ENCODE results near the gene GADL1.
A peak's percentile ranks its signal among the peaks of the same experiment; 100 is the strongest.

GADL1 gene

GRCh38 chr3:30761374-30761773 is 133.1 kb downstream of the GADL1 start:
- no peak for DNase-seq (ENCODE audit: low read depth in 2 of 2)
- H3K4me3 ChIP-seq (replicated peaks in 1 of 2; ENCODE audit: low read depth in 2 of 2, low read length in 2 of 2) = no peak overlapping the region
- no peak for TF ChIP-seq CTCF (IDR thresholded peaks at IDR 0.05; ENCODE audit: low read depth, low read length)

- TF ChIP-seq CTCF (IDR thresholded peaks at IDR 0.05; ENCODE audit: low read depth, low read length) = no peak
Measured at GRCh38 chr3:30760737-30761136, 133.7 kb downstream of the GADL1 start.

GRCh38 chr3:30760040-30760695 is 134.3 kb downstream of the GADL1 start:
- DNase-seq (ENCODE audit: low read depth in 2 of 2) = peak in 1 of 2 donors; percentile 33
- TF ChIP-seq CTCF (IDR thresholded peaks at IDR 0.05; ENCODE audit: low read depth, low read length) = no peak
- H3K4me3 ChIP-seq (replicated peaks in 1 of 2; ENCODE audit: low read depth in 2 of 2, low read length in 2 of 2) = no peak overlapping the region

More at GRCh38 chr3:30760737-30761136, 133.7 kb downstream of the GADL1 start:
- H3K4me3 ChIP-seq (replicated peaks in 1 of 2; ENCODE audit: low read depth in 2 of 2, low read length in 2 of 2) = no peak overlapping the region
- peak in 1 of 2 donors; percentile 9 for DNase-seq (ENCODE audit: low read depth in 2 of 2)

- H3K4me3 ChIP-seq (replicated peaks in 1 of 2; ENCODE audit: low read depth in 2 of 2, low read length in 2 of 2) = no peak overlapping the region
- no peak for DNase-seq (ENCODE audit: low read depth in 2 of 2)
- TF ChIP-seq CTCF (IDR thresholded peaks at IDR 0.05; ENCODE audit: low read depth, low read length) = no peak
Measured at GRCh38 chr3:30756218-30756617, 138.2 kb downstream of the GADL1 start.

GRCh38 chr3:30754426-30754825 is 140.0 kb downstream of the GADL1 start:
- TF ChIP-seq CTCF (IDR thresholded peaks at IDR 0.05; ENCODE audit: low read depth, low read length) = no peak
- H3K4me3 ChIP-seq (replicated peaks in 1 of 2; ENCODE audit: low read depth in 2 of 2, low read length in 2 of 2) = no peak overlapping the region
- no peak for DNase-seq (ENCODE audit: low read depth in 2 of 2)

GRCh38 chr3:30753766-30754165 is 140.7 kb downstream of the GADL1 start:
- TF ChIP-seq CTCF (IDR thresholded peaks at IDR 0.05; ENCODE audit: low read depth, low read length) = no peak
- DNase-seq (ENCODE audit: low read depth in 2 of 2) = no peak
- H3K4me3 ChIP-seq (replicated peaks in 1 of 2; ENCODE audit: low read depth in 2 of 2, low read length in 2 of 2) = no peak overlapping the region

GRCh38 chr3:30752970-30753369 is 141.5 kb downstream of the GADL1 start:
- peak; percentile 66 to 82 for DNase-seq (ENCODE audit: low read depth in 2 of 2)
- TF ChIP-seq CTCF (IDR thresholded peaks at IDR 0.05; ENCODE audit: low read depth, low read length) = no peak
- no peak overlapping the region for H3K4me3 ChIP-seq (replicated peaks in 1 of 2; ENCODE audit: low read depth in 2 of 2, low read length in 2 of 2)

Measured in cardiac fibroblast (primary cell).